ENCODE data around the gene FAM76B.

Gene FAM76B

GRCh38 chr11:95728094-95728493 is 61.5 kb downstream of the FAM76B start:
- no peaks in the 10 kb centered on the region for H3K9me3 ChIP-seq (ENCODE audit: control insufficient read depth, low read length)
- no peak for DNase-seq (ENCODE audit: low read depth)
- H3K4me3 ChIP-seq (ENCODE audit: low read length) = no peak overlapping the region
- no peak overlapping the region for H3K9ac ChIP-seq (ENCODE audit: low read length)
- H3K4me1 ChIP-seq (ENCODE audit: control insufficient read depth, insufficient read depth, low read length) = no peaks in the 10 kb centered on the region
- no peaks in the 10 kb centered on the region for H3K36me3 ChIP-seq (ENCODE audit: control insufficient read depth, insufficient read depth, low read length, severe bottlenecking)
- H3K27me3 ChIP-seq (replicated peaks; ENCODE audit: control insufficient read depth, insufficient read depth, low read length) = no peaks in the 10 kb centered on the region

GRCh38 chr11:95727620-95728019 is 62.0 kb downstream of the FAM76B start:
- H3K4me1 ChIP-seq (ENCODE audit: control insufficient read depth, insufficient read depth, low read length) = no peaks in the 10 kb centered on the region
- H3K9me3 ChIP-seq (ENCODE audit: control insufficient read depth, low read length) = no peaks in the 10 kb centered on the region
- no peak for DNase-seq (ENCODE audit: low read depth)
- H3K4me3 ChIP-seq (ENCODE audit: low read length) = no peak overlapping the region
- no peaks in the 10 kb centered on the region for H3K27me3 ChIP-seq (replicated peaks; ENCODE audit: control insufficient read depth, insufficient read depth, low read length)
- H3K36me3 ChIP-seq (ENCODE audit: control insufficient read depth, insufficient read depth, low read length, severe bottlenecking) = no peaks in the 10 kb centered on the region
- H3K9ac ChIP-seq (ENCODE audit: low read length) = no peak overlapping the region

DNA sequence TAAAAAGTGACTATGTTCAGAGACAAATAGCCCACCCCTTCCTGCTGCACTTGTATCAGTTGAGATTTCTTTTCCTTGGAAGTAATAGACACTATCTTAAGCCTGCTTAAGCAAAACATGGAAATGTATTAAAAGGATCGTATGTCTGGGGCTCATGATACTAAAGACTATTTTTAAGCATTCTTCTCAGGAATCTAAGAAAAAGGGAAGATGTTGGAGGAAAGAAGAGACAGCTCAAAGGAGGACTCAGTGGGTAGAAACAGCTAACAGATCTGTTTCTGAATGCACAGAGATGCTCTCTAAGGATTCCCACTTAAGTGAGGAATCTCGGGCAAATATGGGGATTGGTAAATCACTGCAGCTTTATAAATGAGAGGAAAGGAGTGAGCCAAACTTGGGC is 62.5 kb downstream of the FAM76B start:
- no peaks in the 10 kb centered on the region for H3K36me3 ChIP-seq (ENCODE audit: control insufficient read depth, insufficient read depth, low read length, severe bottlenecking)
- H3K27me3 ChIP-seq (replicated peaks; ENCODE audit: control insufficient read depth, insufficient read depth, low read length) = no peaks in the 10 kb centered on the region
- H3K4me1 ChIP-seq (ENCODE audit: control insufficient read depth, insufficient read depth, low read length) = no peaks in the 10 kb centered on the region
- no peak overlapping the region for H3K9ac ChIP-seq (ENCODE audit: low read length)
- no peaks in the 10 kb centered on the region for H3K9me3 ChIP-seq (ENCODE audit: control insufficient read depth, low read length)
- H3K4me3 ChIP-seq (ENCODE audit: low read length) = no peak overlapping the region
- DNase-seq (ENCODE audit: low read depth) = no peak

- no peak overlapping the region for H3K9ac ChIP-seq (ENCODE audit: low read length)
These were observed 64.4 kb downstream of the FAM76B start for GRCh38 chr11:95725196-95725595.

GRCh38 chr11:95723361-95723942 is 66.1 kb downstream of the FAM76B start:
- Histone ChIP-seq H3K36me3 (ENCODE audit: control insufficient read depth, insufficient read depth, low read length, severe bottlenecking) (no peaks in the 10 kb centered on the region), H3K9ac (ENCODE audit: low read length) (no peak overlapping the region), H3K4me1 (ENCODE audit: control insufficient read depth, insufficient read depth, low read length) (no peaks in the 10 kb centered on the region), H3K4me3 (ENCODE audit: low read length) (no peak overlapping the region), H3K27me3 (replicated peaks; ENCODE audit: control insufficient read depth, insufficient read depth, low read length) (peaks cover 6% of the 10 kb centered on the region), H3K9me3 (ENCODE audit: control insufficient read depth, low read length) (no peaks in the 10 kb centered on the region)
- DNase-seq (ENCODE audit: low read depth) = no peak

More at GRCh38 chr11:95725196-95725595, 64.4 kb downstream of the FAM76B start:
- H3K9me3 ChIP-seq (ENCODE audit: control insufficient read depth, low read length) = no peaks in the 10 kb centered on the region
- H3K4me1 ChIP-seq (ENCODE audit: control insufficient read depth, insufficient read depth, low read length) = no peaks in the 10 kb centered on the region
- no peaks in the 10 kb centered on the region for H3K36me3 ChIP-seq (ENCODE audit: control insufficient read depth, insufficient read depth, low read length, severe bottlenecking)
- DNase-seq (ENCODE audit: low read depth) = no peak
- no peaks in the 10 kb centered on the region for H3K27me3 ChIP-seq (replicated peaks; ENCODE audit: control insufficient read depth, insufficient read depth, low read length)
- no peak overlapping the region for H3K4me3 ChIP-seq (ENCODE audit: low read length)

DNA sequence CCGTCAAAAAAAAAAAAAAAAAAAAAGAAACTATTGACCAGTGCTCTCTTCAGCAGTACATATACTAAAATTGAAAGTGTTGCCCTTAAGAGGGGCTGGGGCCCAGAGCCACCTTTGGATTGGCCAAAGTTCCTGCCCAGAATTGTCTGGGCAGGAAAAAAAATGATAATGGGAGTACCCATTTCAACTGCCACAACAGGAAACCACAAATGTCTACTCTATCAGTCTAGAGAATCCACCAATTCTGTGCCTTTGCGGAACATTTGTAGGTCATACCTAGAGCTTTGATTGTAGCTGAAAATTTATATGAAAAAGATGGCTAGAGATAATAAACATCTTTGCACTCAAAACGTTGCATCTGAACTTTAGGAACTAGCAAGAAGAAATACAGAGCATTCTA is 69.4 kb downstream of the FAM76B start:
- Histone ChIP-seq H3K27me3 (replicated peaks; ENCODE audit: control insufficient read depth, insufficient read depth, low read length) (peaks cover 6% of the 10 kb centered on the region), H3K9me3 (ENCODE audit: control insufficient read depth, low read length) (no peaks in the 10 kb centered on the region), H3K4me3 (ENCODE audit: low read length) (no peak overlapping the region), H3K4me1 (ENCODE audit: control insufficient read depth, insufficient read depth, low read length) (peaks cover 4% of the 10 kb centered on the region), H3K36me3 (ENCODE audit: control insufficient read depth, insufficient read depth, low read length, severe bottlenecking) (no peaks in the 10 kb centered on the region), H3K9ac (ENCODE audit: low read length) (no peak overlapping the region)
- DNase-seq (ENCODE audit: low read depth) = no peak

Measured in adipocyte (in vitro differentiated cells).